T-cell (primary cell): ENCODE measurements around the gene USP48. TPM values are rescaled to one million over a fixed set of nuclear protein-coding genes. Genes with fewer than 3 reads are reported as not detected.

ENCODE experiments used
- ATAC-seq, 4 experiments: fragments of 200-7000 bp in 3 of 4; fragments of 150-1000 bp in 1 of 4; cut with Tn5 transposase; replicated peaks in 1 of 4; 1 replicate in 3 of 4; 2 replicates in 1 of 4; pipeline ENCODE4 v1.10.0; 2021; ENCODE audit warnings: moderate library complexity in 3 of 4, mild to moderate bottlenecking in 2 of 4, moderate number of reproducible peaks in 1 of 4
- CTCF ChIA-PET, 2 donors: fragments of 300-600 bp; sonication (Branson Sonifier 250); formaldehyde crosslinking; loops; one replicate each; lab custom pipeline; 2022; ENCODE audit warnings: antibody characterized with exemption in 2 of 2; lab: Charles Lee
- POLR2A ChIA-PET, 2 donors: fragments of 300-600 bp; sonication (Branson Sonifier 250); formaldehyde crosslinking; loops; one replicate each; lab custom pipeline; 2022; ENCODE audit warnings: antibody characterized with exemption in 2 of 2; lab: Charles Lee
- DNase-seq, 35 experiments: peaks; one replicate each; pipeline versions ENCODE4 v3.0.0 to v3.0.0-alpha.2; 2013 to 2023
- H3K27ac ChIP-seq: one replicate; pipeline ENCODE4 v1.5.1; 2013; ENCODE audit warnings: low read length
- H3K27me3 ChIP-seq, 2 experiments: replicated peaks in 1 of 2; 1 replicate in 1 of 2; 2 replicates in 1 of 2; pipeline versions ENCODE4 v1.6.1 to v1.7.0; 2013; ENCODE audit warnings: low read length in 1 of 2, mixed read lengths in 1 of 2; ENCODE audit not compliant: control insufficient read depth in 2 of 2, insufficient read depth in 2 of 2; ENCODE audit errors: extremely low read depth in 1 of 2
- H3K36me3 ChIP-seq, 2 donors: 1 replicate in 1 of 2; 2 replicates in 1 of 2; pipeline versions ENCODE4 v1.6.1 to v1.7.0; 2013; ENCODE audit warnings: low read length in 1 of 2; ENCODE audit not compliant: control insufficient read depth in 2 of 2, insufficient read depth in 1 of 2; ENCODE audit errors: extremely low read depth in 1 of 2
- H3K4me1 ChIP-seq, 2 experiments: 1 replicate in 1 of 2; 2 replicates in 1 of 2; pipeline versions ENCODE4 v1.6.1 to v1.7.0; 2013; ENCODE audit warnings: low read length in 2 of 2, mixed read lengths in 1 of 2; ENCODE audit not compliant: insufficient read depth in 2 of 2, control insufficient read depth in 1 of 2; ENCODE audit errors: extremely low read depth in 1 of 2
- H3K4me3 ChIP-seq, 2 donors: 1 replicate in 1 of 2; 2 replicates in 1 of 2; pipeline versions ENCODE4 v1.5.1 to v1.7.0; 2013; ENCODE audit warnings: mild to moderate bottlenecking in 2 of 2, low read length in 1 of 2, moderate library complexity in 1 of 2; ENCODE audit not compliant: control insufficient read depth in 1 of 2; ENCODE audit errors: extremely low read depth in 1 of 2
- H3K9me3 ChIP-seq: 2 replicates; pipeline ENCODE4 v1.7.0; 2013
- H3K27ac Mint-ChIP-seq, 2 donors: one replicate each; pipeline ENCODE4 v1.8.0; 2020 to 2021; ENCODE audit warnings: mild to moderate bottlenecking in 2 of 2, mixed read lengths in 2 of 2
- H3K27me3 Mint-ChIP-seq, 2 donors: one replicate each; pipeline ENCODE4 v1.8.0; 2021 to 2022; ENCODE audit warnings: mixed read lengths in 2 of 2
- H3K36me3 Mint-ChIP-seq: one replicate; pipeline ENCODE4 v1.8.0; 2021; ENCODE audit warnings: mixed read lengths
- H3K4me1 Mint-ChIP-seq, 3 donors: one replicate each; pipeline ENCODE4 v1.8.0; 2020 to 2022; ENCODE audit warnings: mixed read lengths in 3 of 3, mild to moderate bottlenecking in 1 of 3
- H3K4me3 Mint-ChIP-seq, 3 donors: one replicate each; pipeline ENCODE4 v1.8.0; 2020 to 2022; ENCODE audit warnings: mild to moderate bottlenecking in 3 of 3, mixed read lengths in 3 of 3, moderate library complexity in 3 of 3
- H3K9me3 Mint-ChIP-seq, 3 donors: one replicate each; pipeline ENCODE4 v1.8.0; 2020 to 2022; ENCODE audit warnings: mixed read lengths in 3 of 3
- WGBS: methylation state at CpG from one replicate; pipeline ENCODE4 v1.1.5; 2013; ENCODE audit warnings: missing lambda C conversion rate; ENCODE audit not compliant: insufficient coverage; 5-methylcytosine and 5-hydroxymethylcytosine counted together
- total RNA-seq, 35 experiments: library from RNA in 6 of 35; stranded (reverse) in 6 of 35; fragments of 120-200 nt in 1 of 35; gene quantifications; one replicate each; pipeline versions ENCODE4 v1.2.1 to v1.2.4 and lab custom pipeline; 2013 to 2026

Gene USP48
- total RNA-seq, 5 donors from 2014 or later (not counting 1 experiment from before 2014, with no cell fraction given), result 65.8 to 95.6 (median 77.5) TPM

DNA sequence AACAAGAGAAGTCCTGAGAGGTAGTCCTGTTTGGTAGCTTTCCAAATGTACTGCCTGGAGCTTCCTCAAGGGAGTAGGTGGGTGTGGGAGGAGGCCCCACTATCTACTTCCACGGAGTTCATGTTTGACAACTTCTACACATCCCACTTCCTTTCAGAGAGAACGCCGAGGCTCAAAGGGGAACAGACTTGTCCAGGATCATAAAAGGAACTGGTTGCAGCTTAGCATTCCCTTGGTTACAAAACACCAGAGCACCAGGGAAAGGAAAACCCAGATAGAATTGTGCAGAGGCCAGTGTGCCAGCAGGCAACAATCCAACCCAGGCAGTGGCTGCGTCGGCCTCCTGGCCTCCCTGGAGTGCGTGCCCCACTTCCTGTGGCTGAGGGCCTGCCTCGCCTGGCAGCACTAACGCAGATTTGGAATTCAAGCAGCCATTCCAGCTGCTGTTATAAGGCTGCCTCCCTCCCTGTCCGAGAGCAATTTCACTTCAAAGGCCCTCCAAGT lies 109.6 kb downstream of the USP48 start:
- 62% methylated on average over 8 of the region's 9 CpGs for WGBS
- ChIA-PET CTCF (interaction anchor here in 1 of 2 donors (1.0 kb wide), 1 partner anchor 1027 kb away, joined by 3 read pairs; no protein-coding TSS in a partner anchor), POLR2A (no interaction called here)
- ATAC-seq (no peak), DNase-seq (no peak)
- Mint-ChIP-seq H3K9me3 (no peaks in the 10 kb centered on the region), H3K27me3 (peaks cover 0 to 2% of the 10 kb centered on the region in 2 donors), H3K4me1 (peaks cover 2 to 10% (median 9%) of the 10 kb centered on the region in 3 donors), H3K27ac (no peak overlapping the region), H3K36me3 (peaks cover 1% of the 10 kb centered on the region), H3K4me3 (no peak overlapping the region)
- Histone ChIP-seq H3K36me3 (peaks cover 3 to 5% of the 10 kb centered on the region in 2 donors), H3K4me1 (peaks cover 0 to 16% of the 10 kb centered on the region in 2 experiments), H3K4me3 (no peak overlapping the region), H3K27me3 (peaks cover 0 to 17% of the 10 kb centered on the region in 2 experiments), H3K9me3 (no peaks in the 10 kb centered on the region), H3K27ac (no peak overlapping the region)

DNA sequence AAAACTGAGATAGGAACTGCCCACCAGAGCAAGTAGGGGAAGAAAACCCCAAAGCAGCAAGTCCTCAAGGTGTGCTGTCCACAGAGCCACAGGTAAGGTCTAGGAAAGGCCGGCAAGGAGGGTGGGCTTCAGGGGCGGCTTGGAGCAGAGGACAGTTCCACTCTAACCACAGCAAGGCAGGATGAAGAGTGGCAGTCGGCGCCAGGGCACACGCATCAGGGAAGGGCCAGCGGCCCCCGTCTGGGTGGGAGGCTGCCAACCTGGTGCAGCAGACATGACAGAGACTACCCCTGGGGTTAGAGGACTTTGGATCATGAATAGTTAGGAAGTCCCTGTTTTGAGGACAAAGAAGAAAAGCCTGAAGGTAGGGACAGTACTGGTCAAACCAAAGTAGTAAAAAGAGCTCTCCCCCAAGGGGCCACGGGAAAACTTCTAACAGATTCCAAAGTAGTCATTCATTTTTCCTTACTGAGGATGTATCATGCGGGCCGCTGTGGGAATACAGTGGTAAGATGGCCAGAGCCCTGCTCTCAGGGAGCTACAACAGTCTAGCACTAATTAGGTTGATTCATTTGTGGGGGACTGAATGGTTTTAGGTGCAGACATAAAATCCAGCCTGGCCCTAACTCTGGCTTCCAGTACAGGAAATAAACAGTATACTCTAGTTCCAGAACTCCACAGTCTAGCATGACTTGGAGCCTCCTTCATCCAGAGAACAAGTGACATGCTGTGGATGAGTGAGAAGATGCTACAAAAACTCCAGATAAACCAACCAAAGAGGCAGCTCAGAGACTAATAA lies 110.3 kb downstream of the USP48 start:
- H3K36me3 Mint-ChIP-seq, result no peaks in the 10 kb centered on the region
- WGBS, result 84% methylated on average over 7 of the region's 10 CpGs
- H3K27me3 Mint-ChIP-seq, result peaks cover 5 to 8% of the 10 kb centered on the region in 2 donors
- H3K4me1 Mint-ChIP-seq, result peaks cover 8 to 13% (median 9%) of the 10 kb centered on the region in 3 donors
- no peaks in the 10 kb centered on the region for H3K9me3 ChIP-seq
- H3K36me3 ChIP-seq, result peaks cover 0 to under 1% of the 10 kb centered on the region in 2 donors
- no peak for DNase-seq
- H3K4me3 Mint-ChIP-seq, result no peak overlapping the region
- POLR2A ChIA-PET, result no interaction called here
- peak overlapping the region in 1 of 2 donors; percentile 6 for H3K27ac Mint-ChIP-seq
- H3K4me1 ChIP-seq, result peaks cover 0 to 23% of the 10 kb centered on the region in 2 experiments
- no peak overlapping the region for H3K27ac ChIP-seq
- CTCF ChIA-PET, result no interaction called here
- no peaks in the 10 kb centered on the region for H3K9me3 Mint-ChIP-seq
- H3K4me3 ChIP-seq, result no peak overlapping the region
- ATAC-seq, result no peak
- peaks cover 0 to 24% of the 10 kb centered on the region in 2 experiments for H3K27me3 ChIP-seq

DNA sequence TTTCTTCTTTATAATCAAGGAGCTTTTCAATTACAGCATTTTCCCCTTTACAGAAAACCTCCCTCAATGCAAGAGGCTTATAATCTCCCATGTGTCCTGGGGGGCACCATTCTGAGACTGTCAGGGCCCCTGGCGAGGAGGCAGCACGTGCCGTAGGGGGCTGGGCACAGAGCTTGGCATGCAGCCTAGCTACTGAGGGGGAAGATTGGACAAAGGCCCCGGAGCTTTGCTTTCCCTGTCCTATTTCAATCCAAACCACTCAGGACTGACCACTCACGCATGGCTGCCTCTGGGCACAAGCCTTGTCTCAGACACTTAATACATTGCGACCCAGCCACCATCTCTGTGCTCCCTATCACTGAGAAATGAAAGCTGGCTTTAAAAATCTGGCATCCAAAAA lies 111.0 kb downstream of the USP48 start:
- H3K9me3 Mint-ChIP-seq, result no peaks in the 10 kb centered on the region
- H3K36me3 ChIP-seq, result no peaks in the 10 kb centered on the region
- H3K36me3 Mint-ChIP-seq, result no peaks in the 10 kb centered on the region
- H3K9me3 ChIP-seq, result no peaks in the 10 kb centered on the region
- H3K27ac Mint-ChIP-seq, result no peak overlapping the region
- no peak for ATAC-seq
- 94% methylated on average over 2 of the region's 6 CpGs for WGBS
- ChIA-PET CTCF (no interaction called here), POLR2A (no interaction called here)
- no peak overlapping the region for H3K4me3 Mint-ChIP-seq
- peaks cover 9 to 14% (median 10%) of the 10 kb centered on the region in 3 donors for H3K4me1 Mint-ChIP-seq
- peaks cover 9 to 15% of the 10 kb centered on the region in 2 donors for H3K27me3 Mint-ChIP-seq
- H3K27me3 ChIP-seq, result peaks cover 0 to 32% of the 10 kb centered on the region in 2 experiments
- H3K4me3 ChIP-seq, result no peak overlapping the region
- no peak for DNase-seq
- H3K4me1 ChIP-seq, result peaks cover 0 to 24% of the 10 kb centered on the region in 2 experiments
- H3K27ac ChIP-seq, result no peak overlapping the region

- ChIA-PET CTCF (no interaction called here), POLR2A (no interaction called here)
- no peaks in the 10 kb centered on the region for H3K36me3 Mint-ChIP-seq
- H3K27me3 Mint-ChIP-seq, result peaks cover 9 to 21% of the 10 kb centered on the region in 2 donors
- H3K36me3 ChIP-seq, result no peaks in the 10 kb centered on the region
- 95% methylated on average over 5 of the region's 11 CpGs for WGBS
- H3K9me3 ChIP-seq, result no peaks in the 10 kb centered on the region
- H3K4me1 ChIP-seq, result peaks cover 0 to 24% of the 10 kb centered on the region in 2 experiments
- DNase-seq (no peak), ATAC-seq (no peak)
- H3K4me3 Mint-ChIP-seq, result peak overlapping the region in 1 of 3 donors; percentile 65
- H3K27me3 ChIP-seq, result peaks cover 0 to 38% of the 10 kb centered on the region in 2 experiments
- no peak overlapping the region for H3K27ac ChIP-seq
- H3K4me1 Mint-ChIP-seq, result peaks cover 9 to 14% (median 10%) of the 10 kb centered on the region in 3 donors
- no peaks in the 10 kb centered on the region for H3K9me3 Mint-ChIP-seq
- no peak overlapping the region for H3K4me3 ChIP-seq
- no peak overlapping the region for H3K27ac Mint-ChIP-seq
These were observed 111.7 kb downstream of the USP48 start for GRCh38 chr1:21670956-21671902.

GRCh38 chr1:21670059-21670881 lies 112.7 kb downstream of the USP48 start:
- Mint-ChIP-seq H3K4me1 (peaks cover 9 to 14% (median 10%) of the 10 kb centered on the region in 3 donors), H3K4me3 (peak overlapping the region in 2 of 3 donors; percentile 60 to 65), H3K36me3 (no peaks in the 10 kb centered on the region), H3K27me3 (peaks cover 12 to 29% of the 10 kb centered on the region in 2 donors), H3K9me3 (no peaks in the 10 kb centered on the region), H3K27ac (no peak overlapping the region)
- 40% methylated on average over 2 of the region's 16 CpGs for WGBS
- H3K4me3 ChIP-seq, result peak overlapping the region in 1 of 2 donors; percentile 48
- no peaks in the 10 kb centered on the region for H3K9me3 ChIP-seq
- no peaks in the 10 kb centered on the region for H3K36me3 ChIP-seq
- DNase-seq, result no peak
- peaks cover 0 to 24% of the 10 kb centered on the region in 2 experiments for H3K4me1 ChIP-seq
- no peak for ATAC-seq
- CTCF ChIA-PET, result no interaction called here
- H3K27me3 ChIP-seq, result peaks cover 0 to 48% of the 10 kb centered on the region in 2 experiments
- no peak overlapping the region for H3K27ac ChIP-seq
- POLR2A ChIA-PET, result interaction anchor here in 1 of 2 donors (0.6 kb wide), 1 partner anchor 438 kb away, joined by 4 read pairs; no protein-coding TSS in a partner anchor
